GM21786 (cell line): ENCODE data around the gene PGBD5.
A peak's percentile ranks its signal among the peaks of the same experiment; 100 is the strongest.

Experiments used
- ATAC-seq: cut with Tn5 transposase; IDR thresholded peaks from one replicate; pipeline ENCODE4 v1.9.1; 2021; ENCODE audit not compliant: unreplicated experiment

PGBD5 gene

DNA sequence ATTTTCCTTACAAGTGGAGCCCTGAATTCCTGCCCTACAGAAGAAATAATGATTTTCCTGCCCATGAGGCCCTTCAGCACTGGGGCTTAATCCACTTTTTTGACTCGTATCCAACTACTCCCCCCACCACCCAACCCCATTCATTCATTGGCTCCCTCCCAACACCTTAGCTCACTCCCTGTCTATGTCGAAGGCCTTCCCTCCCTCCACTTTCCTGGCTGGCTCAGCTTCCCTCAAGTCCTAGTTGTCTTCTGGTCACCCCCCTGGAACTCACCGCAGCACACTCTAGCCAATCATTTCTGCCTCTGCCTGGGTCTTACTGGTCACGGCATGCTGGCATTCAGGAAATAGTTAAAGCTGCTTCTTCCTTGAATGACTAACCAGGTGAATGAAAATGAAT is 118.9 kb downstream of the PGBD5 start:
- ATAC-seq: no peak

DNA sequence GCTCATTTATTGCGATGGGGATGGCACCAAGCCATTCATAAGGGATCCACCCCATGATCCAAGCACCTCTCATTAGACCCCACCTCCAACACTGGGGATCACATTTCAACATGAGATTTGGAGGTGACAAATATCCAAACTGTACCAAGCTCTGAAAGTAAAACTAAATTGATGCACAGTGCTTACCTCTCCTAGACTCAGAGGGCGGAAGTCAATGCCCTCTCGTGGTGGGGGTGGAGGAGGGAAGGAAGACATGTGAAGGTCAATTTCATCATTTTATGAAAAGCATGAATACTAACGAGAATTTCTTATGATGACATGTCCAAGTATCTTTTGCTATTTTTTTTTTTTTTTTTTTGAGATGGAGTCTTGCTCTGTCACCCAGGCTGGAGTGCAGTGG is 120.0 kb downstream of the PGBD5 start:
- peak; percentile 63 for ATAC-seq

DNA sequence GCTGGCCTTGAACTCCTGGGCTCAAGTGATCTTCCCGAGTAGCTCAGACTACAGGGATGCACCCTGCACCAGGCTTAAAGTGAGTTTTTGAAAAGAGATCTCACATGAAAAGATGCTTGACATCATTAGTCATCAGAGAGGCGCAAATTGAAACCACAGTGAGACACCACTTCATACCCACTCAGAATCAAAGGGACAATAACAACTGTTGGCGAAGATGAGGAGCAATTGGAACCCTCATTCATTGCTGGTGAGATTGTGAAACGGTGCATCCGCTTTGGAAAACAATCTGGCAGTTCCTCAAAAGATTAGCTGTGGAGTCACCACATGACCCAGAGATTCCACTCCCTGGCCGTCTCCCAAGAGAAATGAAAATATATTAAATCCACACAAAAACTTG is 122.3 kb downstream of the PGBD5 start:
- no peak for ATAC-seq

DNA sequence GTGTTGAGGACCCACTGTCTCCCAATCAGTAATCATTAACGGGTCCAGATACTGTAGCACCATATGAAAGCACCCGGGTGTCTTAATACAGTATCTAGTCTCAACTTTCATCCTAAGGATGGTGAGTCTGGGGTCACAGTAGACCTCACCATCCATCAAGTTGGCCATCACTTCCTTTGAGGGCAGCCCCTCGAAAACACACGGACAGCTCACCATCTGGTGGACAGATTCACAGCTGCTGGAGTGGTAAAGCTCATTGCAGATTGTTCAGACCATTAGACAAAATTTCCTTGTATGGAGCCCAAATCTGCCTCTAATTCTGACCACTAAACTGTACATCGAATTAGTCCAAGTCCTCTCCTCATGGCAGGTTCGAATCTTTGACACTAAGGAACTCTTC is 123.1 kb downstream of the PGBD5 start:
- no peak for ATAC-seq

DNA sequence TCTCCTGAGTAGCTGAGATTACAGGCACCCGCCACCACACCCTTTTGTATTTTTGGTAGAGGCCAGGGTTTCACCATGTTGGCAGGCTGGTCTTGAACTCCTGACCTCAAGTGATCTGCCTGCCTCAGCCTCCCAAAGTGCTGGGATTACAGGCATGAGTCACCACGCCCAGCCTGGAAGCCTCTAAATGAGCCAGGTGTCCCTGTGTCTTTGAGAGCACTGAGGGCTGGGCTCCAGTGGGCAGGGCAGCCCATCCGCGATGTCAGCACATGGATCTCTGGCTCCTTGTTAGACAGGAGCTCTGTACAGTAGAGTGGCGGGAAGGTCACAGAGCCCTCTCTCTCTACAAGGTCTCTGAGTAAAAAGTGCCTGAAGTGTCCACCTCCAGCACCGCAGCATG is 124.3 kb downstream of the PGBD5 start:
- no peak for ATAC-seq

DNA sequence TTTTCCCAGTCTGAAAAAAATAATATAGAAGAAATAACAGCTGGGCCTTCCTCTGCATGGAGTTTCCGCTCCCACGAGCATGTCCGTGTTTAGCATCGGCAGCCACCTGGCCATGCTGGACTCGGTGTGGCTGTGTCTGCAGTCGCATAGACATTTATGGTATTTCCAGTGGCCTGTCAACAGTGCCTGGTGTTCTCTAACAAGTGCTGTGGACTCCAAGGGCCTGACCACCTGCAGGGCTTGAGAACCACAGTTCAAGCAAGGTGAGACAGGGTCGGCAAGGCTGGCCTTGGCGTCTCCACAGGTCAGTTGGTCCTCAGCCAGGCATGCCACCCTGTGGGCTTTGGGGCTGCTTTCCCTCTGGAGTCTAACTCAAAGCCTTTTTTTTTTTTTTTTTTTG is 124.8 kb downstream of the PGBD5 start:
- ATAC-seq: no peak

DNA sequence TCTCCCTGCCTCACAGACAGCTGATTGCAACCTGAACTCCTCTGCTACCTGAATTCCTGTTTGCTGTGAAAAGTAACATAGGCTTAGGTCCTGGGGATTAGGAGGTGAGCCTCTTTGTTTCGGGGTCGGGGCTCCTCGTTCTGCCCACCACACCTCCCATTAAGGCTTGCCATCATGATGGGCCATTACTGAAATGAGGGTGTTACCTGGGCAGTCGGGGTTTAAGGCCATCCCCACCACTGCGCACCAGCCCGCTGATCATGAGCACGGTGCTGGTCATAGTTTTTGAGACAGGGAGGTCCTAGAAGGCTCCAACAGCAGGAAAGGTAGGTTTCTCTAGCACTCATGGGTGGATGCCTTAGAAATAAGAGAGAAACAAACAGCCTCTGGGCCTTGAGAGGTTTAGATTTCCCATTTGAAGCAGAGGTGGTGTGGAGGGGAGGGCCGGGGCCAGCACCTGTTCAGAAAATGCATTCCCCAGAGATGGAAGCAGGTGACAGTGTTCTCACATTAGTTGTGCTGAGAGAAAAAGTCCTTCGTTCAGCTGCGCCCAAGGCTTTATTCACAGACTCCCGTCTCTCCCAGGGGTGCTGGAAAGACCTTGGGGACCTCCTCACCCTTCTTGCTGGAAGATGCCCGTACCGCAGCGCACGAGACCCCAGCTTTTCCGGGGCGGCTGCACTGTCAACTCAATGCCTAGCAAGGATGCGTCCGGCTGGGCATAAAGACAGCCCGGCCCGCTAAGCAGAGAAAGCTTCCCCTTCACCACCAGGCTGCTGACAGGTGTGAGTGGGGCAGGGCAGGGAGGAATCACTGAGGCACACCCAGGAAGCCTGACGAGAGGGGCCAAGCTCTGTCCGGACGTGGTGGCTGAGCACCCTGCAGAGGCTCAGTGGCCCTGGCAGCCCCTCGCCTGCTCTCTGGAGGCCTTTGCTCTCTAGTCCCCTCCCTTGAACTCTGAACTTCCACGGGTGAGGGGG is 125.5 kb downstream of the PGBD5 start:
- ATAC-seq: no peak

DNA sequence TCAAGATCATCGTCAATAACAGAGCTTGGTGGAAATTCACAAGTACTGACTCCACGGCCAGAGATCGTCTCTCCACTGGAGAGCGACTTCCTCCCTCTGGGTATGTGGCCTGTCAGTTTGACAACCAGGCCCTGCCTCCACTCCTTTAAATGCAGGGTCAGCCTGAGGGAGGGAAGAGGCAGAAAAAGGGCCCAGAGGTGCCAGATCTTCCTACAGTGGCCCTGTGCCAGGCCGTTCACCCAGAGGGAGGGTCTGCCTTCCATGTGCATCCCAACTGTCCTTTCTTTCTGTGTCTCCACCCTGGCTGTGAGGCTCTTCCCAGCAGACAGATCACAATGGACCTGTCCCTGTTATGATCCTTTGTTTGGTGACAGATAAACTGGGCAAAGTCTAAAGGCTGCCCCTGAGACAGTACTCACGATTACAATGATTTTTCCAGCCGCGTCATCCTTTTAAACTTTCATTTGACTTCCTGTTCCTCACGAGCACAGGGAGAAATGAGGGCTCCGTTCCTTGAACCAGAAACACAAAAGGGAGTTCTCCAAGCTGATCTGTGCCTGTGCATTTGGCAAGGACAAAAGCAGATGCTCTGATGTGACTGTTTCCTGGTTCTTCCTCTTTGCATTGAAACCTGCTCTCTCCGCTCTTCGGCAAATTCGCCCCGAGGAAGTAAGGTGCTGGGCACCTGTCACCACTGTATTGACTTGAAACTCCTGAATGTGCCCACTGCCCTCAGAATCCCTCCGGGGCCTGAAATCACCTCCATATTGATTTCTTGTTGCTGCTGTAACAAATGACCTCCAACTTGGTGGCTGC is 126.7 kb downstream of the PGBD5 start:
- no peak for ATAC-seq

DNA sequence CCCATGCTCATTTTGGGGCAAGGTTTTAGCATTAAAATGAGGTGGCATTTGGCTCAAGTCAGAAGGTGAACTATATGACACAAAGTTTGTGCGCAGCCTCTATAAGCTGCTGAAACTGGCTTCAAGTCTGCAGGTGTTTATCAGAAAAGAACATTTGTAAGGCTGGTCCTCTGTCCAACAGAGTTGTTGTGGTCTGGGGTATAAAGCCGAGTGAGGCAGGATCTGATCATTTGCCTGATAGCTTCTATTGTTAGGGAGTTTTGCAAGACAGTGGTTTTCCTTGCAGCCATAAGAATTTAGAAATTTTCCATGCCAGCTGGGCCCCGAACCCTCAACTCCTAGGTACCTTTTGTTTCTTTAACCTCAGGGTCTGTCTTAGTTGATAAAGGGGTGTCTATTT is 130.8 kb downstream of the PGBD5 start:
- ATAC-seq: no peak

DNA sequence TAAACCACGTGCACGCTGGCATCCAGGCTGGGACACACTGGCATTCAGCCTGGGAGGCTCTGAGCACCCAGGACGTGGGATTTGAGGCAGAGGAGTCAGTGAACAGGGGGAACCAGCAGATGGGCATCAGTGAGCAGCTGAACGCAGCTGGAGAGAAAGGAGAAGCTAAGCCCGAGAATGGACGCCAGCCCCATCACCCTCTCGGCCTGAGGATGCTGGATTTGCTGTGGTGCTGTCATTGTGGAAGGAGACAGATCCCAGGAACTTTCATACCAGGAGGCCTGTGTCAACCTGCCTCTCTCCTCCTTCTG is 132.8 kb downstream of the PGBD5 start:
- ATAC-seq: no peak

DNA sequence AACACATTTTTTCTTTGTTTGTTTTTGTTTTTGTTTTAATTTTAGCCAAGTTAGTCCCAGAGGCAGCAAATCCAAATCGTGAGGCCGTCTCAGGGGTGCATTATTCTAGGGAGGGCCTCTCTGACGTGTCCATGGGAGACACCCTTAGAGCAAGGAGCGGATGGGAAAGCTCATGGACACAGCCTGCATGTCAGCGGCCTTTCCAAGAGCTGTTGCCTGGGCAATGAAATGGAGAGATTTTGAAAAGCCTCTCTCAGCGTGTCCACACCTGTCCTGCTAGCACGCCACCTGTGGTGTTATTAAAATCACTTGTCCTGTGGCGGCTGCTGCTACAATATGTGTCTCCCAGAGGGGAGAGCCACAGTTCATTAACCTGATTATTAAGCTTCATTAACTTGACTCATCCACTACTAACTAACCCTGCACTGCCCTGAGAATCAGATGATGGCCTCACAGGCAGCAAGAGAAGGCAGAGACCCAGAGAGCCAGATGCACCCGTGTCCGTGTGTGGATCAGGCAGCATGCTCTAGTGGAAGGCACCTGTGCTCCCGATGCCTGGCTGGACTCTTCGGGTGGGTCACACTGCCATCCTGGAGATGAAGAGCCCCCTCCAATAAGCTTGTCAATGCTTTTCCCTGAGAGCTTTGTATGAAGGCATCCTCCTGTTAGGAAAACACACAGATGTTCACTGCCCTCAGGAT is 133.3 kb downstream of the PGBD5 start:
- ATAC-seq: no peak

DNA sequence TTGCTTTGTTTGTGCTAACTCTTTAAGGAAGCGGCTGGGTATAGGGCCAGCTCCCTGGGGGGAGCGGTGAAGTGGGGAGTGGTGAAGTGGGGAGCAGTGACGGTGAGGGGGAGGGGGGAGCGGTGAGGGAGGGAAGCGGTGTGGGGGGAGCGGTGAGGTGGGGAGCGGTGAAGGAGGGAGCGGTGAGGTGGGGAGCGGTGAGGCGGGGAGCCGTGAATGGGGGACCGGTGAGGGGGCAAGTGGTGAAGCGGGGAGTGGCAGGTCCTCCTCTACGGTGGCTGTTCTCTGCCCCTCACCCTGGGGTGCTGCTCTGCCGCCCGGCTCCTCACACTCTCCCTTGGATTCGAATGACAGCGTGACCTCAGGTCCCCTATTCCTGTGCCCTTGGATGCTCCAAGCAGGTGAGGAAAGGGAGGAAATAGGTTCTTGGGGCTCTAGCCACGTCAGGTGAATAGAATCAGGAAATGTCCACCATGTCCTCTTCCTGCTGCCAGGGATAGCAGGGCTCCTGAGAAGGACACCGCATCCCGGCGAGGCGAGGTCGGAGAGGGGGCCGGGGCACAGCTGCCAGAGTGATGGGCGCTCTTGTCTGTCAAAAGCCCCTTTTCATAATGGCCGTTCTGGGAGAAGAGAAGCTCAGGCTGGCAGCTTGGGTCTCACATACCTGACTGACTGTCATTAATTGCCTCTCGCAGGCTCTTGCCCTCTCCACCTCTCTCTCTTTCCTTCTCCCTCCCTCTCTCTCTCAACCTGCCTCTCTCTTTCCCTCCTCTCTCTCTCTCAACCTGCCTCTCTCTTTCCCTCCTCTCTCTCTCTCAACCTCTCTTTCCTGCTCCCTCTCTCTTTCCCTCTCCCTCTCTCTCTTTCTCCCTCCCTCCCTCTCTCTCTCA is 134.2 kb downstream of the PGBD5 start:
- no peak for ATAC-seq

DNA sequence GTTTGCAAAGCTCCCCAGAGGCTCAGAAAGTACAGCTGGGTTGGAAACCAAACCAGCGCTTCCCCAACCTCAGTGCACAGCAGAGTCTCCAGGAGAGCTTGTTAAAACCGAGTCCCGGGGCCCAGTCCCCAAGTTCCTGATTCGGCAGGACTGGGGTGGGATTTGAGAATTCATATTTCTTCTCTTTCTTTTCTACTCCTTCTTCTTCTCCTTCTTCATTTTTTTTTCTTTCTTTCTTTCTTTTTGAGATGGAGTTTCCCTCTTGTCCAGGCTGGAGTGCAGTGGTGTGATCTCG is 136.8 kb downstream of the PGBD5 start:
- no peak for ATAC-seq

DNA sequence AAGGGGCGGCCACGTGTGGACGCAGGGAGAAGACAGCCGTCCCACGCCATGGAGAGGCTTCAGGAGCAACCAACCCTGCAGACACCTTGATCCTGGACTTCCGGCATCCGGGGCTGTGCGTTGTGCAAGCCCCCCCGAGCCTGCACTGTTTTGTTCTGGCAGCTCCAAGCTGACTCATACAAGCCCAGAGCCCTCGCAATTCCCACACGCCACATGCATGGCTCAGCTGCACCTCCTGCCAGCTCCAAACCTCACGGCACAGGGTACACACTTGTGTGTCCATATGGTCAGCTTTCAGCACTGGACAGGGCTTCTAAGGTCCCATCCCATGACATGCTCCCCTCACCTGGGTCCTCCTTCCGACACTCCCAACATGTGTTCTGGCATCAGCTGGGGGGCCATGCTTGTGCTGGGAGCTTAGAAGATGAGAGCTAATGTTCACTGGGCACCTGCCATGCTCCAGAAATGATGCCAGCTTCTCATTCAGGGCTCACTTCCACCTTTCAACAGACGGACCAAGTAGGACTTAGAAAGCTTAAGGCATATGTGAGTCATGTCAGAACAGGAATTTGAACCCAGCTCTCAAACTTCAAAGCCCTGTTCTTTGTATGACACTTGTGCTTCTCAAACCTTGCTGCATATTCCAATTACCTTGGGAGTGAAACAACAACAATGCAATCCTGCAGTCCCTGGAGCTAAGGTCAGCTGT is 137.3 kb downstream of the PGBD5 start:
- ATAC-seq: no peak

DNA sequence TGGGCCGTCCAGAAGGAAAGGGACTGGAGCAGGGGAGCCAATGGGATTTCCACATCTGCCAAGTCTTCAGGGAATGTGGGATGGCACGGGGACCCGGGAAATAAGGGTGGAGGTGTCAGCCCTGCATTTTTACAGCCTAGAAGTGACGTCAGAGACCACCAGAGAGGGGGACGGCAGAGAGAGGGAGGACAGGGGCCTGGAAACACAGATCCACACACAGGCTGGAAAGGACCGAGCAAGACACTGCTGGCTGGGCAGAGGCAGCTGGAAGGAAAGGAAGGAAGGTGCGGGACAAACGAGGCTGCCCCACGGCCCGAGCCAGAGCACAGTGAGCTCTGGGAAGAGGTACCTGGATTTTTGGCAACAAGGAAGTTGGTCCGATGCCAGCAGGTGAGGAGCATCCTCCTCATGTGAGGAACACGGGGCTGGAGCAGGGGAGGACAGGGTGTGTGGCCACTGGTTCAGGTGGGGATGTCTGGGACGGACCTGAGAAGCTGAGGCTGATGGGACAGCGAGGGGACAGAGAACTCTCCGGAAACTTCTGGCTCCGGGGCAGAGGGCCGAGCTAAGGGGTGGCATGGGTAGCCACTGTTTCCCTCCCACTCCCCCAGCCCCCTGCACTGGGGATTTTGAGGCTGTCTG is 138.3 kb downstream of the PGBD5 start:
- ATAC-seq: no peak

DNA sequence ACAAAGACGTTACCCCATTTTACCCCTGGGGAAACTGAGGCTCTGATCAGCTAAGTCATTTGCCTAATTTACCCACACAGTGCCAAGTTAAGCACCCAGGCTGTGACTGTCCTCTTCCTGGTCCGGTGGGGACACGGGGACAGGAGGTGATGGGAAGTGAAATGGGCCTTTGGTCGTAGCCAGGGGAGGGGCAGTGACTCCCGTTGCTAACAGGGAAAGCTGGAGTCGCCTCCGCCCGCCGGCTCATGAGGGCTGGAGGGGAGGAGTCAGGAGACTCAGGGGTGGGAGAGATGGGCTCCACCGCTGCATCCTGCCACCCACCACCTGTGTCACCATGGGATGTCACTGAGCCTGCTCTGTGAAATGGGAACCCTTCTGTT is 139.3 kb downstream of the PGBD5 start:
- no peak for ATAC-seq

DNA sequence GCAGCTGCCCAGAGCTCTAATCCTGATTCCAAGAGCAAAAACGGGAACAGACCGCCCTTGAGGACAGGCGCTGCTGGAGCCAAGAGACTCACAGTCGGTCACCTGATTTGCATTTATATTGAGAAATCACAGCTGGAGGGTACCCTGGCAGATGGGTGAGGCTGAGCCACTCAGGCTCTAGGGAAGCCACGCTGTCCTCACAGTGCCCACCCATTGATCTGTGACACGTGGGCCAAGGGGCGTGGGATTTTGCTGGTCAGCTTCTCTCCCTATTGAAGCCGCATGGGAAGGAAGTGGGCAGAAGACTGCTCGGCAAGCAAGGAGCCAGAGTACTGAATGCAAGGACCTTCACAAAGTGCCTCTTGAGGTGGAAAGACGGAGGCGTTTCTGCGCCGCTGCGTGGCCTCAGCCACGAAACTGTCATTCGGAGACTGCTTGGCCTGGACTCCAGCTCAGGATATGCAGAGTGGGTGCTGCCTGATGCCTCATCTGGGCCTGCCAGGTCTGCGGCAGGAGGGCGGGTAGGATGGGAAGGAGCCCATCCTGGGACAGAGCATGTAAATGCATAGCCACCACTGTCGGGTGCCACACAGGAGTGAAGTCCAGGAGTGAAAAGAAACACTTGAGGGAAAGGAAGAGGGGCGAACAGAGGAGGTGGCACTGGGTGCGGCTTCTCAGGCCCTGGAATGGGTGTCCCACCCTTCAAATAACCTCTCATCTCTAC is 139.8 kb downstream of the PGBD5 start:
- no peak for ATAC-seq

DNA sequence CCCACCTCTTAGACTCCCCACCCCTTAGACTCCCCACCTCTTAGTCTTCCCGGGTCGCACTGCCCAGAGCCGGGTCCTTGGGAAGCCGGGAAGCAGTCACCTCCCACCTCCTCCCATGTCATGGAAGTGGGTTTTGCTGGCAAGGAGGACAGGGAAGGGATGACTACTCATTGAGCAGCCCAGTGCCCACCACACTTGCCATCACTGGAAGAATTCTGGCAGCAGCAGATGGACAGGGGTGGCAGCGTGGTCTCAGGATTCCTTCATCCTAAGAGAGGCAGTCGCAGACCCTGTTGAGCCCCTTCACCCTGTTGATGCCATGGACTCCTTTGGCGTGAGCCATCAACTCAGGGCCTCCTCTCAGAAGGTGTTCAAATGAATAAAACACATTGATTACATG is 140.8 kb downstream of the PGBD5 start:
- no peak for ATAC-seq

DNA sequence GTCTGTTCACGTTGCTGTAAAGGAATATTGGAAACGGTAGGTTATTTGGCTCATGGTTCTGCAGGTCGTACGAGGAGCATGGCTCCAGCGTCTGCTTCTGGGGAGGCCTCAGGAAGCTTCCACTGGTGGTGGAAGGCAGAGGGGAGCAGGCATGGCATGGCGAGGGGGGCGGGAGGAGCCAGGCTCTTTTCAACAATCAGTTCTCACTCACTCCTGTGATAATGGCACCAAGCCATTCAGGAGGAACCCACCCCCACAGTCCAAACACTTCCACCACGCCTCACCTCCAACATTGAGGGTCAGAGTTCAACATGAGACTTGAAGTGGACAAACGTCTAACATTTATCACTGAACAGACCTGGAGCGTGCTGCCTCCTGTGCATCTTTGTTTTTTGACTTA is 141.2 kb downstream of the PGBD5 start:
- ATAC-seq: no peak
